Activated T-helper 1 cell treated with Interleukin-2 at 50 U/mL for 16 hours (primary cell): ENCODE measurements around the gene MTRF1.

ENCODE experiments used
- DNase-seq: peaks from one replicate; pipeline ENCODE4 v3.0.0-alpha.2; 2020; ENCODE audit warnings: low read depth

Gene MTRF1

DNA sequence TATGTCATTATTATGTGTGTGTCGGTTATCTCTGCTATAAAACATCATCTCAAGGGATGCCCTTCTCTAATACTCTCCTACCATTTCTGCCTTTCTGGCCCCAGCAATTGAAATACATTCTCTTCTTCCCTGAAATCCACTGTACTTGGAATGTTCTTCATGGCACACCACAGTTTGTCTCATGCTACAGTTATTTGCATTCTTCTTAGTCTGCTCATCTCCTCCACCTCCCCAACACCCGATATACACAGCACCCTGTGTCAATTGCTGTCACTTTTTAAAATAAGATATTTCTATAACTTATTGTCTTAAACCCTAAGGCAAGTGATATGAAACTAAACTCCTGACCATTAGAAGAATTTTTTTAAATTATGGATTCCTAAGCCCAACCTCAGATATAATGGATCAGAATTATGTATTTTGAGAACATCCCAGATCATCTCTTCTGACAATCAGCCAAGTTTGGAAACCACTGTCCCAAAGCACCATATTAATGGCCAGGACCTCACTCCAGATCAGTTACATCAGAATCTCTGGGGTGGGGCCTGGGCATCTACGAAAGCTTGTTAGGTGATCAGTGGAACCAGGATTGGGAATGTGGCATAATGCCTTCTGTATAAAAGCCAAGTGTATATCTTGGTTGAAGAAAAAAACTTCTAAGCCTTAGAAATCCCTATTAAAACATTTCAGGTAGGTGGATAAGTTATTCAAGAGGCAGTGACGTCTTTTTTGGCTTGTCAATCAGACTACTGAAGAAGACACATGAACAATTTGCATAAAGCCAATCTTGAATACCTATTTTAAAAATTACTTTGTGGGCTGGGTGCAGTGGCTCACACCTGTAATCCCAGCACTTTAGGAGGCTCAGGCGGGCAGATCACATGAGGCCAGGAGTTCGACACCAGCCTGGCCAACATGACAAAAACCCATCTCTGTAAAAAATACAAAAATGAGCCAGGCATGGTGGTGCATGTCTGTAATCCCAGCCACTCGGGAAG, 39.0 kb downstream of the MTRF1 start:
- DNase-seq = no peak

DNA sequence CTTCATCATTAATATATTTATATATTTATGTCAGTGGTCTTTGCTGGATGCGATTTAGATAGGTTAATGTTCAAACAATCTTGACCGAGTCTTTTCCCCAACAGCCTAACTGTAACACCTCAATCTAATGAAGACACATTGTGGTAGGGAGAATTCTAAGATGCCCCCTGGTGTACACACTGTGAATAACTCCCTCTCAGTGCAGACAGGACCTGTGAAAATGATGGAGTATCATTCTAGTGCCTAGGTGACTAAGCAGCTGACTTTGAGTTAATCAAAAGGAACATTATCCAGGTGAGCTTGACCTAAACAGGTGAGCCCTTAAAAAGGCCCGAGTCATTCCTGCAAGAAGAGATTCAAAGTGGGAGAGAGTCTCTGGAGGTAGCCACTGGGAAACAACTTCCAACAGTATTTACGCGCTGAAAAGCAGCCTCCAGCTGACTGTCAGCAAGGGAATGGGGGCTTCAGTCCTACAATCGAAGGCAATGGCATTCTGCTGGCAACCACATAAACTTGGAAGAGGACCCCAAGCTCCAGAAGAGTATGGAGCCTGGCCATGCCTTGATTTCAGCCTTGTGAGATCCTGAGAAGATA, 41.0 kb downstream of the MTRF1 start:
- DNase-seq = peak; percentile 15

DNA sequence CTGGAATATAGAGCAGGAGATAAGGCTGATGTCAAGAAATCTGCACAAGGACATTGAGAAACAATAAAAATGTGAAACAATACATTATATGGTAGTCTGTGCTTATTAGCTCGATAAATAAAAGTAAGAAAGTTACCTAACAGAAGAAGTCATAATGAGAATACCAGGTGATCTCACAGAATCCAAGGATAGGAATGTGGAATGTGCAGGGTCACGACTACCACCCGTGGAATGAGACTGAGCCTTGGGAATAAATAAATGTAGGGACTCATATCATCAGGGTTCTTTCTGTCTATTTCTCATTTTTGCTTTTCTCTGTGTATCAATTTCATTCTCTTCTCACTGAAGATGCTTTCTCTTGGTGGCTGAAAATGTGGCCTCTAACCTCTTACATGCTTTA, 43.0 kb downstream of the MTRF1 start:
- no peak for DNase-seq

DNA sequence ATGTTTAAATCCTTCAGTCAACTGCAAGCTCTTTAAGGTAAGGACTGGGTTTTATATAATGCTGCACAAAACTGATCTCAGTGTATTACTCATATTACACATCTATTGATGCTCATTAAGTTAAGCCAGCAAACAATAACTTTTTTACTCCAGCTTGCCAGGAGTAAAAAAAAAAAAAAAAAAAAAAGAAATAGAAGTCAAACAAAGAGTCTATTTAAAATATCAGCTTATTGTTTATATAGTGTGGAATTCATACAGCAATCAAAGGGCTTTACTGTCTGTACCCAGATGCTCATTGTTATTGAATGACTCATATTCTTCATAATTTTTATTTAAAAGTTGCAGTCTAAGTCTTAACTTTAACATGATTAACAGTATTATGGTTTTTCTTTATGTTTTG, 47.2 kb downstream of the MTRF1 start:
- DNase-seq = no peak

DNA sequence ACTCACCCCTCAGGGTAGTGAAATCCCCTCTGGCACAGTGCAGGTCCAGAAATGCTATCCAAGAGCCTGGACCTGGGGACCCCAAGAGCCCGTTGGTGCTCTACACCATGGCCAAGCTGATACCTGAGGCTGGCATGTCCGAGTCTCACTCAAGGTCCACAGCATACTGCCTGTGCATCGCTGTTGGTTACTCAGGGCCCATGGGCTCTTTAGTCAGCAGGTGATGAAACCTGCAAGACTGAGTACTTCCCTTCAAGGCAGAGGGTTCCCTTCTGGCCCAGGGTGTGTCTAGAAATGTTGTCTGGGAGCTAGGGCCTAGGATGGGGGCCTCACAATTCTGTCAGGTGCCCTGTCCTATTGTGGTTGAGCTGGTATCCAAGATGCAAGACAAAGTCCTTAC, 49.5 kb downstream of the MTRF1 start:
- DNase-seq = no peak

DNA sequence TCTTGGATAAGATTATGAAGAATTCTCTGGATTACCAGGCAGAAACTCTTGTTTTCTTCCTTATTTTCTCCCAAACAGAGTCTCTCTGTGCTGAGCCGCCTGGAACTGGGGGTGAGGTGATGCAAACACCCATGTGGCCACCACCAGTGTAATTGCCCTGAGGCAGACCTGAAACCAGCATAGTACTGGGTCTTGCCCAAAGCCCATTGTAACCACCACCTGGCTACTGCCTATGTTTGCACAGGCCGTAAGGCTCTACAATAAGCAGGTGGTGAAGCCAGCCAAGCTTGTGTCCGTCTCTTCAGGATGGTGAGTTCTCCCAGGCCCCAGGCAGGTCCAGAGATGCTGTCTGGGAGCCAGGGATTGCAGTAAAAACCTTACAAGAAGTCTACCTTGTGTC, 50.1 kb downstream of the MTRF1 start:
- no peak for DNase-seq

DNA sequence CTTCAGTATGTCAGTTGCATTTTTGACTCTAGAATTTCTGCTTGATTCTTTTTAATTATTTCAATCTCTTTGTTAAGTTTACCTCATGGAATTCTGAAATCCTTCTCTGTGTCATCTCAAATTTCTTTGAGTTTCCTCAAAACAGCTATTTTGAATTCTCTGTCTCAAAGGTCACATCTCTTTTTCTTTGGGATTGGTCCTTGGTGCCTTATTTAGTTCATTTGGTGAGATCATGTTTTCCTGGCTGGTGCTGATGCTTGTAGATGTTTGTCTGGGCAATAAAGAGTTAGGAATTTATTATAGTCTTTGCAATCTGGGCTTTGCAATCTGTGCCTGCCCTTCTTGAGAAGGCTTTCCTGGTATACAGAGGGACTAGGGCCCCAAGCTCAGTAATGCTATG, 50.5 kb downstream of the MTRF1 start:
- no peak for DNase-seq

DNA sequence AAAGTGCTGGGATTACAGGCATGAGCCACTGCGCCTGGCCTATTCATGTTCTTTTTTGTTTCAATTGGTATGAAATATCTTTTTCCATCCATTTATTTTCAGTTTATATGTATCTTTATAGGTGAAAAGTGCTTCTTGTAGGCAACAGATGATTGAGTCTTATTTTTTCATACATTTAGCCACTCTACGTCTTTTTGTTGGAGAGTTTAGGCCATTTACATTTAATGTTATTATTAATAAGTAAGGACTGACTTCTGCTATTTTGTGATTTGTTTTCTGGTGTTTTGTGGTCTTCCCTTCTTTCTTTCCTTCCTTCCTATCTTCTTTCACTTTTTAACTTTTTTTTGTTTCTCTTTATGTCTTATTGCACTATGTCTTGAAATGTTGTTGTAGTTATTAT, 52.3 kb downstream of the MTRF1 start:
- DNase-seq = no peak

DNA sequence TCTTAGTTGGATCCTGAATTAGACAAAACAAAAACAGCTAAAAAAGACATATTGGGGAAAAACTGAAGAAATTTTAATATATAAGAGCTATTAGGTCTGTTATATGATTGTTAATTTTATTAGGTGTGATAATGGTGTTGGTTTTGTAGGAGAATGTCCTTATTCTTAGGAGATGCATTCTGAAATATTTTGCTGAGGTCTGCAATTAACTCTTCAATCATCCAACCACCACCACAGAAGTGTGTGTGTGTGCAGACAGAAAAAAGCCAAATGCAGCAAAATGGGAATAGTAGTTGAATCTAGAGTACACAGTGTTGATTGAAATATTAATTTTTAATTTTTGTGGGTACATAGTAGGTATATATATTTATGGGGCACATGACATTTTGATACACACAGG, 56.9 kb downstream of the MTRF1 start:
- no peak for DNase-seq

DNA sequence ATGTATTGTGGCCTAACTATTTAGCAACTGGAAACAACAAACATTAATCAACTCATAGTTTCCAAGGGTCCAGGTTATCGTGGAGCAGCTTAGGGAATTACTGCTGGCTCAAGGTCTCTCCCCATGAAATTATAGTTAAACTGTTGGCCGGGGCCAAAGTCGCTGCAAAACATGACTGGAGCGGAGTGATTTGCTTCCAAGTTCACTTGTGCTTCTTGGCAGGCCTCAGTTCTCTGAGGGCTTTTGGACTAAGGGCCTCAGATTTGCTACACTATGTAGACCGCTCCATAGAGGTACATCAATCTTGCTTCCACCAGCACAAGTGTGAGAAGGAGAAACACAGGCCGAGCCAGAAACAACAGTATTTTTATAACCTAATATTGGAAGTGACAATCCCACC, 59.6 kb downstream of the MTRF1 start:
- no peak for DNase-seq

DNA sequence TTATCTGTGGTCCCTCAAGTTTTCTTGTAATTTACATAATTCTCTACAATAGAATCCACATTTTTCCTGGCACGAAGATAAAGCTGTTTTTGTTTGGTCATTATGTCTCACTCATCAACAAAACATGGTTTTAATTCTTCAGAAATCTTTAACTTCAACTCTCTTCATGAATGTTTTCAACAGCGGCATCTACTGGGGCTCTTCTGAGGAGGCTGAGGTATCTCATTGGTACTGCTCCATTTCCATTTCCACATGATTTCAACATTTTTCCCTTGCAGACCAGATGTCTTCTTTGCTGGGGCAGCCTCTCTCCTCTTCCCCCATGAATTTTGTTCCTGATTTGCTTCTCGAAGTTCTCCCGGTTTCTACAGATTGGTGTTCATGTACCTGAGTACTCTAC, 63.2 kb downstream of the MTRF1 start:
- DNase-seq = no peak

DNA sequence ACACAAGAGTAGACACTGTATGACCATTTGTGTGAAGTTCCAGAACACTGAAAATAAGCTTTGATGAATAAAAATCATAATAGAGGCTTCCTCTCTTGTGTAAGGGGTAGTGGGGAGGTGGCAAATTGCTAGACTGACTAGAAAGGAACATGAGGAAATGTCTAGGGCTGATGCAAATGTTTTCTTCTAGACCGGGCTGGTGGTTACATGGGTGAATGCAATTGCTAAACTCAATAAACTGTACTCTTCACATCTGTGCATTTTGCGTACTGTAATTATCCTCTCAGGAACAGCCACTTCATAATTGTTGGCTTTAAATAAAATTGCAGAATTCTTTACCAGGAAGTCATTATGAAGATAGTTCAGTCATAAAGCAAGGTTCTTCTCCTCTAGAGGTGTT, 63.9 kb downstream of the MTRF1 start:
- no peak for DNase-seq

DNA sequence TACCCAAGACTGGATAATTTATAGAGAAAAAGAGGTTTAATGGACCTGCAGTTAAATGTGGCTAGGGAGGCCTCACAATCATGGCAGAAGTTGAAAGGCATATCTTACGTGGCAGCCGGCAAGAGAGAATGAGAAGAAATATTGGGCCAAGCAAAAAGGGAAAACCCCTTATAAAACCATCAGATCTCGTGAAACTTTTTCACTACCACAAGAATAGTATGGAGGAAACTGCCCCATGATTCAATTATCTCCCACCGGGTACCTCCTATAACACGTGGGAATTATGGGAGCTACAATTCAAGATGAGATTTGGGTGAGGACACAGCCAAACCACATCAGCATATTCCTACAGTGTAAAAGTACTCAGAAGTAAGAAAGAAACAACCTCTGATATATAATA, 64.3 kb downstream of the MTRF1 start:
- no peak for DNase-seq

DNA sequence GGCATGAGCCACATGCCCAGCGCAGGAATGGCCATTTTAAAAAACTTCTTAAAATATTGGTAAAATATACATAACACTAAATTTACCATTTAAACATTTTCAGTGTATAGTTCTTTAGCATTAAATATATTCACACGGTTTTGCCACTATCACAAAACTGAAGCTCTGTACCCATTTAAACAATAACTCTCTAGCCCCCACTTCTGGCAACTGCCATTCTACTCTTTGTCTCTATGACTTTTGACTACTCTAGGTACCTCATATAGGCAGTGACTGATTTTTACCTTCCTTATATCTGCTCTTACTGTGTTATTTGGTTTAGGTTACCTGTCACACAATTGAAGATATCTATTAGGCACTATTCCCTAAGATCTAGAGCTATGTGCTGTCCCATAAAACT, 66.8 kb downstream of the MTRF1 start:
- DNase-seq = no peak

DNA sequence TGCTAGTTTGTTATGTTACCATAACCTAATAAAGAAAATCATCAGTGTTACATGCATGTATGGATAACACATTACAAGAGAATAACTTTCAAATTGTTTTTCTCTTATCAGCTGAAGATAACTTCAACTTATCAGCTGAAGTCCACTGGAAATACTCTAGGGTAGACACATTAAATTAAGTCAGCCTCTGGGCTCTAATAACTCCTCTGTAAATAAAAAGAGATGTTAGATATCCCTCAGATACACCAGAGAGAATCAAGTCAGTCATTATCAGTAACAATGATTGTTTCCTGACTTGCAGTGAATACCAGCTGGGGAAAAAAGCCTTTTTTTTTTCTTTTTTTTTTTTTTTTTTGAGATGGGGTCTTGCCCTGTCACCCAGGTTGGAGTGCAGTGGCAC, 67.4 kb downstream of the MTRF1 start:
- DNase-seq = no peak

DNA sequence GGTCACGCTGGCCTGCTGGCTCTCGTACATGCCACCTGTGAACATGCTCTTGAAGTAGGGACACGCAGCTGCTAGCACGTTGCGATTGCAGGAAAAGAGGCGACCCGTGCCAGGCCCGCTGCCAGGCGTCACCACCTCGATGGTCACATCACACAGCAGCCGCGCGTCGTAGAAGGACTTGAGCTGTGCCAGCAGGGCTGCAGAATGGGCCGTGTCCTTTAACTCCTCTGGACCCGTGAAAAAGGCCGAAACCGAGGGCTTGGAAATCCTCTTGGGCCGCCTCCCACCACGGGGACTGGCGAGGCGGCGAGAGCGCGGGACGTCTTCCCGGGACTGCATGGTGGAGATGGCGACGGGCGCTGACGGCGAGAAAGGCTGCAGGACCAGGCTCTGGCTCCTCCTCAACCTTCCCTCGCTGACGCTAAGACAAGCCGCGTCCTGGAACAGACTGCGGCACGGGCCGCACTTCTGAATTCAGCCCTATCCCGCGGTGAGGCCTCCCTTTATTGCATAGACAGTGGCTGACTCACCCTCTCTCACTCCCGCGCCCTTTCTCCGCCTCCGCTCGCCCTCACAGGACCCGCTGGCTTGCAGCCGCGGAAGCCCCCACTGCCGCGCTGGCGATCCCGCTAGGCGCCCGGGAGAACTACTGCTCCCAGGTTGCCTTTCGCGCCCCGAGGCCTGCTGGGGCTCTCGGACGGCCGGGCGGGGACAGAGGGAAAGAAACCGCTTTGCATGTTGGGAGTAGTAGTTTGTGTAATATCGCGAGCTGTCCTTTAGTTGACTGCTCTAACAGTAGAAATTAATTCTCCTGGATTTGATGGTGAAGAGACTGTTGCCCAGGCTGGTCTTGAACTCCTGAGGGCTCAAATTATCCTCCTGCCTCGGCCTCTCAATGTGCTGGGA, 69.2 kb downstream of the MTRF1 start, which contains the start of gene KBTBD7:
TSS of gene KBTBD7 (minus strand) at position 651 of the 906 bp plus-strand sequence. CDS start at position 339, 312 bp downstream.
- peak; percentile 80 for DNase-seq

DNA sequence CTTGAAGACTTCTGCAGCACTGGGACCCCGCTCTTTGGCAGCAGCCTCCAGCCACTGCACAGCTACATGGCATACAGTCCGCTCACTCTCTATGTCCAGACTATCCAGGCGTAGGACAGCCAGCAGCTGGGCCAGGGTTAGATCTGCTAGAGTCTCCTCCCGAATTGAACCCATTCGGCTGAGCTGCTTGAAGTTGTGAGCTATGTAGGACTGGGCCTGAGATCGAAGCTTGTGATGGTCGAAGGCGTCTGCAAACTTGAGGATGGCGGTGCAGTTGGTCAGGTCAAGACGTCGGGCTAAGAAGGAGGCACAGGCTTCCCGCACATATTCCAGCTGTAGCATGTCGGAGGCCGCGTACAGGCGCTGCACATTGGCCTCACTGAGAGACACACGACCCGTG, 69.9 kb downstream of the MTRF1 start:
- DNase-seq = no peak

DNA sequence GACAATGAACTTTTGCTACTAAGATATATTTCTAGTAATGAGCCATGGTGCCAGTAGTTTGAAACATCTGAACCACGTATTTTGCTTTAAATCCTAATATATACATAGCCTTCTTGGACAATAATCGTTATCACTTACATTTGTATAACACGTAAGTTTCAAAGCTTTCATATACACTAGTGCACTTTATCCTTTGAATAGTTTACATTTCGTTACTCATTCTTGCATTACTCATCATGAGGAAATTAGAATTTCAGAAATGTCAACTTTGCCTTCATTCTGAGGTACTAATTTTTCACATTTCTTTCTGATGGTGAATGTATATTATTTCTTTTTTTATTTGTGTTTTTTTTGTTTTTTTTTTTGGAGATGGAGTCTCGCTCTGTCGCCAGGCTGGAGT, 74.8 kb downstream of the MTRF1 start:
- DNase-seq = no peak

DNA sequence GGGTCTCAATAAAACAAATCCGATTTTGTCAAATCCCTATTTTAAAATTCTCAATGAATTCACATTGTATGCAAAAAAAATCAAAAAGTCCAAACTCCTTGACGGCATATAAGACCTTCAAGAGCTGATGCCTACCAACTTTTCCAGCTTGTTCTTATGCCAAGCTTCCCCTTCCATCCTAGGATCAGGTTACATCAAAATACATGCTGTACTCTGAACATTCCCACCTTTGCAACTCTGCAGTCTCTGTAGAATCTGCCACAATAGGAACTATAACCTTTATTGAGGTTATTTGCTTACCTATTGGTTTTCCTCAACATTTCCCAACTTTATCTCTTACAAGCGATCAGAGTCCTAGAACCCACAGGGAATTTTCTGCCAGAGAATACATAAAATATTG, 76.9 kb downstream of the MTRF1 start:
- no peak for DNase-seq

DNA sequence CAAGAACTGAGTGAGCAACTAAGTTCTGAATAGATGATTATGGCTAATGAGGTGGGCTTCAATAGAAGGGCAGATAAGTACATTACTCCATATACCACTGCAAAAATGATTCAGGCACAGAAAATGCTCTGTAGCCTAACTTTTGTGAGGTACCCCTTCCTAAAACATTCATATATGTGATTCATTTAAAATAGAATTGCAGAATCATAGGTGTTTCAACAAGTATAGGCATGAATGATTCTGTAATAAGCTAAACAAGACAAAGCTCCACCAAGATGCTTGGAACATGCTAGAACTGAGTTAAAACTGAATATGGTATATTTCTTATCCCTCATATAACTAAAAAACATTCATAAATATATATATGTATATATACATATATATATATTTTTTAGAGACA, 81.1 kb downstream of the MTRF1 start:
- no peak for DNase-seq

DNA sequence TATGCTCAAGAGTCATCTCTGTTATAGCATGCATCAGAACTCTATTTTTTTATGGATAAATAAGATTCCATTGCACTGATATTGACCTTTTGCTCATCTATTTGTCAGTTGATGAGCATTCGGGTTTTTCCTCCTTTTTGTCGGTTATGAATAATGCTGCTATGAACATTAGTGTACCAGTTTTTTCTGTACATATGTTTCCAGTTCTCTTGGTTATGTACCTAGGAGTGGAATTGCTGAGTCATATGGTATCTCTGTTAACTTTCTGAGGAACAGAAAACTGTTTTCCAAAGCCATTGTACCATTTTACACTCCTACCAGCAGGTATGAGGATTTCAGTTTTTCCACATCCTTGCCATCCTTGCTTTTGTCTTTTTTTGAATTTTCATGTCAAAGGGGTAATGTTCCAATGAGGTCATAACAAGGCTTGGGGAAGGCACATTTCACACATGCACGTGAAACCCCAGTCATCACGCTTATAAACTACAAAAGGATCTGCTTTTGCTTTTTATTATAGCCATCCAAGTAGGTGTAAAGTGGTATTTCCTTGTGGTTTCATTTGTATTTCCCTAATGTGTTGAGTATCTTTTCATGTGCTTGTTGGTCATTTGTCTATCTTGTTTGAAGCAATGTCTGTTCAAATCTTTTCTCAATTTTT, 83.7 kb downstream of the MTRF1 start:
- no peak for DNase-seq

DNA sequence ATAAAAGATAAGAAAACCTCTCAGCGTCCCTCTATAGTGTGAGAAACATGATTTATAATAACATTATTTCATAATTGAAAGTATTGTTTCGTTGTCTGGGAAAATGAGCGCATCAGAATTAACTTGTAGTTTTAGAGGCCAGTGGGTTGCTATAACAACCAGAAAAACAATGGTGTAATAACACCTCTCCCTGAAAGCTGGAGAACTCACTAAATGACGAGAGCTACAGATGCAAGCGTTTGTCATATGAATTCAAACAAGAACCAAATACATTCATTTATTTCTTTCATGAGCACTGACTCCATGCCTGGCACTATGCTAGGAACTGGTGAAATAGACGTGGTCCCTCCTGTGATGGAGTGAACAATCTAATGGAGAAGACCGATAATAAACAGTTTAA, 85.3 kb downstream of the MTRF1 start:
- DNase-seq = no peak
